T-helper 2 cell treated with Interferon-gamma antibody and Interleukin-4, amounts not matched to agents 5 μg/mL and 100 μg/mL, for 36 hours (primary cell): ENCODE results near the gene GPRIN2.
A peak's percentile ranks its signal among the peaks of the same experiment; 100 is the strongest.

ENCODE experiments used
- DNase-seq: peaks from one replicate; pipeline ENCODE4 v3.0.0; 2021; ENCODE audit warnings: low spot score
- H3K27ac Mint-ChIP-seq: one replicate; pipeline ENCODE4 v1.8.0; 2021; ENCODE audit warnings: mild to moderate bottlenecking, mixed read lengths
- H3K27me3 Mint-ChIP-seq: one replicate; pipeline ENCODE4 v1.8.0; 2021; ENCODE audit warnings: low read depth, mixed read lengths
- H3K36me3 Mint-ChIP-seq: one replicate; pipeline ENCODE4 v1.8.0; 2021; ENCODE audit warnings: low read depth, mixed read lengths
- H3K4me1 Mint-ChIP-seq: one replicate; pipeline ENCODE4 v1.8.0; 2021; ENCODE audit warnings: low read depth, mixed read lengths
- H3K4me3 Mint-ChIP-seq: one replicate; pipeline ENCODE4 v1.8.0; 2022; ENCODE audit warnings: mild to moderate bottlenecking, moderate library complexity, mixed read lengths
- H3K9me3 Mint-ChIP-seq: one replicate; pipeline ENCODE4 v1.8.0; 2021; ENCODE audit warnings: mixed read lengths

Gene GPRIN2

DNA sequence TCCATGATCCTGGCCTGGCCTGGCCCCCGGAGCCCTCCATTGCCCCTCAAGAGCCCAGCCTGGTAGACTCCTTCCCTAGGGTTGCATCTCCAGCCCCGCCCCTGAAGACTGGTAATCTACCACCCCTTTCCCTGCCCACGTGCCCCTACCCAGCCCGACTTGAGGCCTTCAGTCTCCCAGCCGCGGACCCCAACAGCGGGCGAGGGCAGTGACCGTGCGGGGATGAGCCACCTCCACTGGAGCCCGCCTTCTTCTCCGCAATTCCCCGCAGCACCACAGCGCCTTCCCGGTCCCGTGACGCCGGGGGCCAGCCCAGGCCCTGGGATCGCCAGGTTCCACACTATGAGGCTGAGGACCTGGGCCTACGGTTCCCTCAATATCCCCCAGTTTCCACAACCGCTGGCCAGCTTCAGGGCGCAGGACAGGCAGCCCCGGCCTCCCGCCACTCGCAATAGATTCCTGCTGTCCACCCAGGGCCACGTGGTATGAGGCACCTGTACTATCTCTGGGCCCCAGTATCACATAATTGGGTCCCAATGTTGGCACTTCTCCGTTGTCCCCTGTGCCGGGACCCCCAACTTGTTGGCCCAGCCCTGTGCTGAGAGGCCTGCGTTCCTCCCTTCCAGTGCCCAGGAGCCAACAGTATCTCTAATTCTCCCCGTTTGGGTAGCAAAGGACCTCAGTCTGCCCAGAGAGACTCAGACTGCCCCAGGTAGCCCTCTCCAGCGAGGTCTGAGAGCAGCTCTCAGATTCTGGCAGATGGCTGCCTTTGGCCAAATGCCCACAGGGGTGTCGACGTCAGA, 1.1 kb upstream of the GPRIN2 start:
- no peak overlapping the region for H3K27ac Mint-ChIP-seq
- H3K27me3 Mint-ChIP-seq, result no peaks in the 10 kb centered on the region
- peak overlapping the region; percentile 59 for H3K4me3 Mint-ChIP-seq
- no peak for DNase-seq
- no peaks in the 10 kb centered on the region for H3K36me3 Mint-ChIP-seq
- peaks cover 2% of the 10 kb centered on the region for H3K4me1 Mint-ChIP-seq
- H3K9me3 Mint-ChIP-seq, result no peaks in the 10 kb centered on the region

DNA sequence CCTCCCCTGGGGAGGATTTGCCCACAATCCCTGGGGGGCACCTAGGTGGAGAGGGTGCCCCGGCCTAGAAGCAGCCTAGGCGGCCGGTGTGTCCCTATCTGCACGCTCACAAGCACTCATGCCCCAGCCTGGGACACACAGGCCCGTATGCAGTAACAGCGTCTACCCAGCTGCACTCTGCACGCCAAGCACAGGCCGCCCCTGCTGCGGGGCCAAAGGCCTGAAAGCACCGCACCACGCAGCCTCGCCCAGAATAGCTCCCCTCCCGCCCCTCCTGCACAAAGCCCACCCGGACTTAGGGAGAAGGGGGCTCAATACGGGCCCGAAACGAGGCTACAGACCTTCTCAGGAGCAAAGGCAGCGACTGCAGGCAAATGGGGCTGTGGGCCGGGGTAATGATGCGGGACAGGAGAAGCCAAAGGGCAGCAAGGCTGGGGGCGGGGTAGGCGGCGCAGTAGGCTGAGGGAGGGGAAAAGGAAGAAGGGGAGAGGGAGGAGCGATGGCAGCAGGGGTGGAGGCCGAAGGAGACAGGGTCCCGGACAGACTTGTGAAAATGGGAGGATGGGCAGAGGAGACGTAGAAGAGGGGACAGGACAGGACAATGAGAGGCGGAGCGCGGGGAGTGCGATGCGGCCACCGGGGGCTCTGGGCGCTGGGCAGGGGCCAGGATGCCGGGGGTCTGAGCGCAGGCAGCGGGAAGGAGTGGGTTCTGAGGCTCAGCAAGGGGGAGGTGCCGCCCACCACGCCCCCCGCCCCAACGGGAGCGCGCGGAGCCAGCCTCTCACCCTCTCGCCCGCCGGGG, 544 bp downstream of the GPRIN2 start:
- Mint-ChIP-seq H3K4me3 (no peak overlapping the region), H3K27me3 (no peaks in the 10 kb centered on the region), H3K9me3 (no peaks in the 10 kb centered on the region), H3K27ac (no peak overlapping the region), H3K4me1 (peaks cover 2% of the 10 kb centered on the region), H3K36me3 (no peaks in the 10 kb centered on the region)
- no peak for DNase-seq

- Mint-ChIP-seq H3K4me3 (no peak overlapping the region), H3K9me3 (no peaks in the 10 kb centered on the region), H3K27me3 (no peaks in the 10 kb centered on the region), H3K27ac (no peak overlapping the region), H3K36me3 (no peaks in the 10 kb centered on the region), H3K4me1 (peaks cover 2% of the 10 kb centered on the region)
- DNase-seq, result no peak
These were observed 1.1 kb downstream of the GPRIN2 start for GRCh38 chr10:46555366-46555712.

DNA sequence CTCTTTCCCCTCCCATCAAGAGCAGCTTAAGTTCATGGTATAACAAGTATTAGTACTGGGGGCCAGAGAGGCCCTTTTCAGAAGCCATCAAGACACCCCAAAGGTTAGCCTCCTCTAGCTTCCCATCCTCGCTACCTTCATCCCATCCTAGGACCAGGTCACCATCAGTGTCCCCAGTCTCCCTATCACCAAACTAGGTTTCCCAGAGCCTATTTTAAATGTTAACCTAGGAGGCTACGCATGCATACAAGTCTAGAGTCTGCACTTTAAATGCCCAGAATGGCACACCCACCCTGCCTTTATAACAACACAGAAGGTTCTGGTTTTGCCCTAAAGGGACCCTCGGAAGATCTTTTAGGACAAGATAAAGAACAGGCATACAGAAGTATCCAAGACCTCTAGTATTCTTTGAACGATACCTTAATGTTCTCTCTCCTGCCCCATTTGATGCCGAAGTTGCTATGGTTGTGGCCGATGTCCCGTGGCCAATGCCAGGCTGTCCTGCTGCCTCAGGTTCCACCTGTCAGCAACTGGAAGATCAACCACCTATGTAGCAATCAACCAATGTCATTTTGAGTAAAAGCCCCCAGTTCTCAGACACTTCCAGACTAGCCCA, 2.2 kb downstream of the GPRIN2 start:
- Mint-ChIP-seq H3K4me3 (no peak overlapping the region), H3K9me3 (no peaks in the 10 kb centered on the region), H3K27ac (no peak overlapping the region), H3K36me3 (no peaks in the 10 kb centered on the region), H3K4me1 (peaks cover 2% of the 10 kb centered on the region), H3K27me3 (no peaks in the 10 kb centered on the region)
- no peak for DNase-seq

DNA sequence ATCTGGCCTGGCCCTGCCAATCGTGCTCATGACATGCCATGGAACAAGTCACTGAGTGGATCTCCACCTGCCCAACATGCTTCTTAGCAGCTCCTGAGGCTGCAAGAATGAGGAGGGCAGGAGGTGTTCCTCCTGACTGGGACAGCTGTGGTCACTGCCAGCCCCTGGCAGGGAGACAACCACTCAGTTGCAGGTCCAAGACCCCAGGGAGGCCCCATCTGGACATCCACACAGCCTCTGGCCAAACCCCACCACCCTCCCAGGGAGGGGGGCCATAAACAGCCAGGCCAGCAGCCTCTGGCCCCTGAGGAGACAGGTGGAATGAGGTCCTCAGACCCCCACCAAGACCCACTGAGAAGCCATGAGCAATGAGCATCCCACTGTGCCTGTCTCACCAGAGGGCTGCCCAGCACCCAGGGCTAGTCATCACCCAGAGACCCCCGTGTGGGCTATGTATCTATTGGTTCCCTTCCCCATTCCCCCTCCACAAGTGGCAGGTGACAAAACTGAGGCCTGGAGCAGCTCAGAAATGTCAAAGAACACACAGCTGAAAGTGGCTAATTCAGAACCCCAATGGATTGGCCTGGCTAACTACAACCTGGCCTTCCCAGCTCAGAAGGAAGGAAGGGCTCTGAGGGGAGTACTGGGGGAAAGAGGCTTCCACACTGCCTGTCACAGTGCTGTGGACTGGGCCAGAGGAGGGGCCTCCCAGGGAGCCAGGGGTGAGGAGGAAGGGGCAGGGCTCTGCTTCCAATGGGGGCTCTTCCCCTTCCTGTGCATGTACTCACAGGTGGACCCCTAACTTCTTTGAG, 3.0 kb downstream of the GPRIN2 start:
- no peak overlapping the region for H3K27ac Mint-ChIP-seq
- peaks cover 2% of the 10 kb centered on the region for H3K4me1 Mint-ChIP-seq
- no peaks in the 10 kb centered on the region for H3K27me3 Mint-ChIP-seq
- no peak overlapping the region for H3K4me3 Mint-ChIP-seq
- H3K36me3 Mint-ChIP-seq, result no peaks in the 10 kb centered on the region
- DNase-seq, result no peak
- no peaks in the 10 kb centered on the region for H3K9me3 Mint-ChIP-seq

- no peaks in the 10 kb centered on the region for H3K36me3 Mint-ChIP-seq
- H3K27me3 Mint-ChIP-seq, result no peaks in the 10 kb centered on the region
- H3K4me1 Mint-ChIP-seq, result peaks cover 2% of the 10 kb centered on the region
- no peak overlapping the region for H3K4me3 Mint-ChIP-seq
- no peak overlapping the region for H3K27ac Mint-ChIP-seq
- DNase-seq, result no peak
- no peaks in the 10 kb centered on the region for H3K9me3 Mint-ChIP-seq
These were observed 3.8 kb downstream of the GPRIN2 start for GRCh38 chr10:46552526-46553237.

- no peak for DNase-seq
- Mint-ChIP-seq H3K4me3 (no peak overlapping the region), H3K27me3 (no peaks in the 10 kb centered on the region), H3K27ac (no peak overlapping the region), H3K4me1 (peaks cover under 1% of the 10 kb centered on the region), H3K9me3 (no peaks in the 10 kb centered on the region), H3K36me3 (no peaks in the 10 kb centered on the region)
These were observed 4.5 kb downstream of the GPRIN2 start for GRCh38 chr10:46551701-46552525.

DNA sequence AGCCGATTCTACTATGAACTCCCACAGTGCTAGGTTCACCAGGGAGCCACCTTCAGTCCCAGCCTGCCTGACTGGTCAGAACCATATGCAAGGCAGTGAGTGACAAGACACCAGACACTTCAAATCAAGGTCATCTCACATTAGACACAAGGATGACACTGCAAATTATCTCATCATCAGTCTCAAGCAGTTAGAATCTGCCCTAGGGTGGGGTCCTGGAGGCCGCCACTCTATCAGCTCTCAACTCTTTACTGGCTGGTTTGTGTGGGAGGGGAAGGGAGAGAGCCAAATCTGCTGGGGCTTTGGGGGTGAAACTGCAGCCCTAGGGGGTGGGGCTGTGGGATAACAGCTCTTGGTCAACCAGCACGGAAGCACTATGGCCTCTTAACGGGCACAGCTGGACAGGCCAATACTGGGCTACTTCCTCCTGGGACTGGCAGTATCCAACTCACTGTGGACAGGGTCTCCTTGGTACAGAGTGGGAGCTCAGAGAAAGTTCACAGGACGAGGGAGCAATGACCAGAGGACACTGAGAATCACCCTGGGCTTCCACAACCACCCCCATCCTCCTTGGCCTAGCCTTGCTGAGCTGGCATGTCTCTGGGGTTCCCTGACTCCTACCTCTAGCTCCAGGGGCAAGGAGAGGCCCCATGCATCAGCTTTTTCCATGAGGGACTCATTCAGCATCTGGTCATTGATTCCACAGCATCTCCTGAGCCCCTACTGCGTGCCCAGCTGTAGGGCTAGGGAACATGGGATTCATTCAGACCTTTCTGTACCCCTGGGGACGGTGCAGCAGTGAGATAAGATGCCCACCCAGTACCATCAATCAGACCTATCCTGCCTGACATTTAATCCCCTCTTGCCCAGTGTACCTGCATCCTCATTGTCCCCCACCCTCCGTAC, 5.4 kb downstream of the GPRIN2 start:
- Mint-ChIP-seq H3K27me3 (no peaks in the 10 kb centered on the region), H3K27ac (no peak overlapping the region), H3K4me3 (no peak overlapping the region), H3K9me3 (no peaks in the 10 kb centered on the region), H3K4me1 (no peaks in the 10 kb centered on the region), H3K36me3 (no peaks in the 10 kb centered on the region)
- DNase-seq, result no peak

GRCh38 chr10:46550076-46550790, 6.2 kb downstream of the GPRIN2 start:
- Mint-ChIP-seq H3K9me3 (no peaks in the 10 kb centered on the region), H3K36me3 (no peaks in the 10 kb centered on the region), H3K4me1 (no peaks in the 10 kb centered on the region), H3K4me3 (no peak overlapping the region), H3K27me3 (no peaks in the 10 kb centered on the region), H3K27ac (no peak overlapping the region)
- DNase-seq, result no peak

DNA sequence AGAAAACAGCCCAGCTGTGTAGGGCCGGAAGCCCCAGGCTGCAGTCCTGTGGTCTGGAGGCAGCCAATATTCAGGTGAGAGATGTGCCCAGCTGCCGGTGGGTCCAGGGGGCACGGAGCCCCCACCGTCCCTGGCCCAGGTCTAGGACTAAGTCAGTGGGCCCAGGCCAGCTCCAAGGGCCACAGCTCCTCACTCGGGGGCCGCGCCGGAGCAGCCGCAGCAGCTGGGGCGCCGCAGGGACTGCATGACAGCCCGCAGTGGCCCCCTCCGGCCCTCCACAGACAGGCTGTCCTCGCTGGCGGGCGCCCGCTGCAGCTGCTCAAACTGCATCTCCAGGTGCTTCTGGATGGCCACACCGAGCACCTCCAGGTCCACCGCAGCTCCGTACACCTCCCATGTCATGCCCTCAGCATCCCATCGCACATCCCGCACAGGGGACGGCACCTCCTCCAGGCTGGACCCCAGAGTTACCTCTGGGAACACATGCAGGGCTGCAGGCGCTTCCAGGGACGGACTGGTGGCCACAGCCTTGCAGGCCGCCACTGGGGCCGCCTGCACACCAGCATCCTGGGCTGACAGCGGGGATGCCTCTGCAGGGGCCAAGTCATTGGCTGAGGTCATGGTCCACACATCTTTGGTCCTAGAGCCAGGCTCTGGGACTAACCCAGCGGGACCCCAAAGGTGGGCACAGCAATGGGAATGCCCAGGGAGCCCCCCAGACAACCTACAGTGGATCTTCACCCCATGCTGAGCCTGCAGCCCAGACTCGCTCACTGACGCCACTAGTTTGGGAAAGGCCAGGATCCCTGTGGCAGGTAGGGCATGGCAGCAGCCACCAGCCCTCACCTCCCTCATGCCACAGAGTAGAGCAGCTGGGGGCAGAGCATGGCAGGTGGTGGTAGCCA, 7.0 kb downstream of the GPRIN2 start:
- H3K9me3 Mint-ChIP-seq, result no peaks in the 10 kb centered on the region
- H3K4me1 Mint-ChIP-seq, result no peaks in the 10 kb centered on the region
- H3K27me3 Mint-ChIP-seq, result no peaks in the 10 kb centered on the region
- H3K36me3 Mint-ChIP-seq, result no peaks in the 10 kb centered on the region
- H3K27ac Mint-ChIP-seq, result no peak overlapping the region
- H3K4me3 Mint-ChIP-seq, result no peak overlapping the region
- no peak for DNase-seq
